ENCODE results near the gene KCNK15.
A peak's percentile ranks its signal among the peaks of the same experiment; 100 is the strongest.
"Not testable (repeated sequence)": the region's sequence is repeated elsewhere in the genome, so short reads cannot be mapped to it uniquely, and the experiment has no call there.

Gene KCNK15

DNA sequence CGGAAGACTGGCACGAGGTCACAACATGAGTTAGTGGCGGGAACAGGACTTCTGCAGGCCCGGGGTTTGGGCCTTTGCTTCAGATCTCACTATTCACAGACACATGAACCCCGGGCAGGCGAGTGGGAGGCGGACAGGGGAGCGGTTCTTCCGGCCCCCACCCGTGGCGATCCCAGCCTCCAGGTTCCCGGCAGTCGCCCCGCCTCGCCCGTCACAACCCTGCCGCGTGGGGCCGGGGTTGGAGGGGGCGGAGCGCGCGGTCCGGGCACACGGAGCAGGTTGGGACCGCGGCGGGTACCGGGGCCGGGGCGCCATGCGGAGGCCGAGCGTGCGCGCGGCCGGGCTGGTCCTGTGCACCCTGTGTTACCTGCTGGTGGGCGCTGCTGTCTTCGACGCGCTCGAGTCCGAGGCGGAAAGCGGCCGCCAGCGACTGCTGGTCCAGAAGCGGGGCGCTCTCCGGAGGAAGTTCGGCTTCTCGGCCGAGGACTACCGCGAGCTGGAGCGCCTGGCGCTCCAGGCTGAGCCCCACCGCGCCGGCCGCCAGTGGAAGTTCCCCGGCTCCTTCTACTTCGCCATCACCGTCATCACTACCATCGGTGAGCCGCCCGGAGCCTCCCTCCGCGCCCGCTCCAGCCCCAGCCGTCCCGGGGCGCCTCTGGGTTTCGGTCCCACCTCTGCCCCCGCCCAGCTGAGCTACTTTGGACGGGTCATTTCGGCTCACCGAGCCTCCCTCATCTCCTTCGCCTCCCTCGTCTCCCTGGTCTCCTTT lies at the start of gene KCNK15:
Gene KCNK15 (plus strand): TSS at position 268 of the 769 bp plus-strand sequence. CDS start 46 bp downstream, at position 314.
- DNase-seq (ENCODE audit: low read depth) = no peak

DNA sequence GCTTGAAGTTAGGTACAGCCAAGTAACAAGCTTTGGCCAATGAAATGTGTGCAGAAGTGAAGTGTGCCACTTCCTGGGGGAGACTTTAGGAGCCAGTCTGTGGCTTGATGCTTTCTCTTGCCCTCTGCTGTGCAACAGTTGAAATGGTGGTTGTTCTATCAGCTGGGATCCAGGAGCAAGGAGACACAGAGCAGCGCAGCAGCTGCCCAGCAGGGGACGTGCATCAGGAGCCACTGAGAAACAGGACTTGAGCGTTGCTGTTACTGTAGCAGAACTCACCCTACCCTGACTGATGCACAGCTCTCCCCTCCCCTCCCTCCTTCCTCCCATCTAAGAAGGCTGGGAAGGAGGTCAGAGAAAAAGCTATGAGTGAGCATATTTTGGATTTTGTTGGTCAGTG lies 49.4 kb upstream of the KCNK15 start:
- DNase-seq (ENCODE audit: low read depth) = no peak

DNA sequence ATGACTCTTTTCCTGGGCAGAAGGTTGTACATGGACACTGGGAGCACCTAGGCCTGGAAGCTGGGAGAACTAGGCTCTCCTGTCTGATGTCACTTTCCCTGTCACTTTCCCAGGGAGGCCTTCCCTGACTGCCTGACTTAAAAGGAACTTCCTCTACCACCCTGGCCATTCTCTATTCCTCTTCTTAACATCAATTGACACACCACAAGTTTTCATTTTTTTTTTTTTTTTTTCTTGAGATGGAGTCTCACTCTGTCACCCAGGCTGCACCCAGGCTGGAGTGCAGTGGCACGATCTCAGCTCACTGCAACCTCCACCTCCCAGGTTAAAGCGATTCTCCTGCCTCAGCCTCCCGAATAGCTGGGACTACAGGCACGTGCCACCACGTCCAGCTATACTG lies 48.6 kb upstream of the KCNK15 start:
- DNase-seq (ENCODE audit: low read depth) = not testable (repeated sequence)

DNA sequence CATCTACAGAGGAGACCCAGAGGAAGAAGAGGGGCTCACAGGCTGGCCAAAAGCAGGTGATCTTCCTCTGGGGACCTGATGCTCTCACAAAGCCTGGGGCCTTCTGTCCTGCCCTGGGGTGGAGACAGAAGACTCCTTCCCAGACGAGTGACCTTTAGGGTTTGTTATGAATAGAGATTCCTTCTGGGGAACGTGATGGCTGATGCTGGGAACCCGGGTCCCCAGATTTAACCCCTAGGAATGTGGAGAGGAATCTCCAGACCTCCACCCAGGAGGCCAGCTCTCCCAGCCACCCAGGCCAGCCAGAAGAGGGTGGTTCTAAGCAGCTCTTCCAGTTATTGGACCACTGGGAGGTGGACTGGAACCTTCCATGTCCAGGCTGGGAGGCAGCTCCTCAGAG lies 47.3 kb upstream of the KCNK15 start:
- DNase-seq (ENCODE audit: low read depth) = no peak

DNA sequence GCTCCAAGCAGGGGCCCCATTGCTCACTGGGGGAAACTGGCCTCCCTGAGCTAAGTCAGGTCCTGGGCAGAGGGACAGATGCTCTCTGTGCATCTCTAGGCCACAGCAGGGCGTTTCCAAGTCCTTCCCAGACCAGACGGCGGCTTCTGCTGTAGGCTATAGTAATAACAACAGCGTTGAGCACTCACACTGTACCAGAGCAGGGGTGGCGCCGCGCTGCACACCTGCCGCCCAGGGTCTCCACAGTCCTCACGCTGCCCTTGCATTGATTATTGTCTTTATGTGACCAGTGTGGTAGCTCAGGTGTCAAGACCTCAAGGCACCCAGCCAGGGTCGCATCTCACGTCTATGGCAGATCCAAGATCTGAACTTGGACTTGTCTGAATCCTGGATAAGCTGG lies 45.4 kb upstream of the KCNK15 start:
- DNase-seq (ENCODE audit: low read depth) = no peak

DNA sequence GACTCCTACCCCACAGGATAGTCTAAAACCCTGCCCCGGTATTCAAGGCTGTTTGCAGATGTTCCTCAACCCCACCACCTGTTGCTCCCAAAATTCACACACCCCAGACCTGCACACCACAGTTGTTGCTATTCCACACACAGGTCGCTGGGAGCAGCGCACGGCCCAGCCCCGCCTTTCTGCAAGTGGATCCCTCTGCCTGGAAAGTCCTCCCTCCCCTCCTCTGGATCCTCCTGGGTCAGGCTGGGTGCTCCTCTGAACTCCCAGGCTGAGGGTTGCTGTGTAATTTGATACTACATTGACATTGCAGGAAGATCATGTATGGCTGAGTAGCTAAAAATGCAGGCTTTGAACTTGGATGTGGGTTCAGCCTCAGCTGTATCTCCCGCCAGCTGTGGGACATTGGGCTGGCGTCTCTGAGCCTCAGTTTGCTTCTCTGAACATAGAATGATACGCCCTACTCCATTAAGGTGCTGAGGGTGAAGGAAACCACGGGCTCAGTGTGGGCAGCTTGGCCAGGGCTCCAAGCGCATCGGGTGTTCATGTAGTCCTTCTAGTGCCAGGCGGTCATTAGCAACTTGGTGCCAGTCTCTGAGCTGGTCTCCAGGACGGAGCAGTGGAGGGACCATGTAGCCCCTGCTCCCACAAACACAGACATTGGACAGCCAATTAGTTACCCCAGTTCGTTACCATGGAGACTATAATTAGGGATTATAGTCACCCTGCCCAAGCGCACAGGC lies 44.4 kb upstream of the KCNK15 start:
- DNase-seq (ENCODE audit: low read depth) = no peak

DNA sequence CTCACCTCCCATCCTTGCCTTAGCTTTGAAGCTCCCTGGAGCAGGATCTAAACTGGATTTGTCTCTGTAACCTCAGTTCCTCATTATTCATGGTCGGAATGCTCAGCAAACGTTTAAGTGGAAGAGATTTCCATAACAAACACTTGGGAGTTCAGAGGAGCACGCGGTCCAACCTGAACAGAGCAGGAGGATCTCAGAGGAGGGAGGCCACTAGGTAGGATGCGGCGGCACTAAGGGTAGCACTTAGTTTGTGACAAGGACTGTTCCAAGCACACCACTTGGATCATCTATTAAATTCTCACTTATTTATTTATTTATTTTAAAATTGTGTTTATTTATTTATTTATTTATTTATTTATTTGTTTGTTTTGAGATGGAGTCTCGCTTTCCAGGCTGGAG lies 43.8 kb upstream of the KCNK15 start:
- DNase-seq (ENCODE audit: low read depth) = no peak

DNA sequence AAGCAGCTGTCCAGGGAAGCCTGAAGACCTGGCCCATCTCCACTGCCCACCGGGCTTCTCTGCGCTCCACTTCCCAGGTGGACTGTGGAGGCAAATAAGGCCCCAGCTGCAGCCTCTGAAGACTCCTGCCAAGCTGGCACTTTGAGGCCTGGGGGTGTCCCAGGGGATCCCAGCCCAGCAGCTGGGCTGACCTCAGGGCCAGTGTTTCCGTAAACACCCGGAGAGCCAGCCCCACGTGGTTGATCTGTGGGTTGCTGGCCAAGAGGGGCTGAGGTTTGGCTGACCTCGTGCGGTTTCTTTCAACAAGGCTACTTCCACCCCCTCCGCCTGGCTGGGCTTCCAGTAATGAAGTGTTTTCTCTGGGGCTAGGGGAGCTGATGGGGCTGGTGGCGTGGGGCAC lies 42.9 kb upstream of the KCNK15 start:
- DNase-seq (ENCODE audit: low read depth) = peak; percentile 97

DNA sequence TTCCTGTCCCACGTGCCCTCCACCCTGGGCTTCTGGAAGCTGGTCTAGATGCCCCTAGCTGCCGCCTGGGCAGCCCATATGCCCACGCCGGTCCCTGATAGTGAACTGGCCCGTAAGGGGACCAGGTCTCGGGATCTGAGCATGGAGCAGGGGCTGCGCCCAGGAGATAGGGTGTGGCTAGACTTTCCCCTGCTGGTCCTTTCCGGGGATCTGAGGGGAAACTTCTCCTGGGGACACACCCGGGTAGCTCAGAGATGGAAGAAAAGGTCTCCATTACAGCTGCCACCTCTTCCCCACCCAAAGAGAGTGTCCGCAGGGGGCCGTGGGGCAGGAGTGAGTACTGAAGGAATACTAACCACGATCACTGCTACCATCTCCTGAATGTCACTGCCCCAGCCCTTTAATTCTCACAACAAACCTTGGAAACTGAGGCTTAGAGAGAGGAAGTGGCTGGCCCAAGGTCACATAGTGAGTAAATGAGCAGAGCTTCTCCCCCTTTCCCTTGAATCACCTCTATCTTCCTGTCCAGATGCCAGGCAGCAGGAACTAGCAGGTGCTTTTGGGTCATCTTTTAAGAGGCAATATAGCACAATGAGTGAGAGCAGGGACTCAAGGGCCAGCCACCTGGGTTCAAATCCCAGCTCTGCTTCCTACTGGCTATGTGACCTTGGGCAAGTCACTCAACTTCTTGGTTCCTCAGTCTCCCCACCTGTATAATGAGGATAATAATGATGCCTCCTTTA lies 42.3 kb upstream of the KCNK15 start:
- no peak for DNase-seq (ENCODE audit: low read depth)

DNA sequence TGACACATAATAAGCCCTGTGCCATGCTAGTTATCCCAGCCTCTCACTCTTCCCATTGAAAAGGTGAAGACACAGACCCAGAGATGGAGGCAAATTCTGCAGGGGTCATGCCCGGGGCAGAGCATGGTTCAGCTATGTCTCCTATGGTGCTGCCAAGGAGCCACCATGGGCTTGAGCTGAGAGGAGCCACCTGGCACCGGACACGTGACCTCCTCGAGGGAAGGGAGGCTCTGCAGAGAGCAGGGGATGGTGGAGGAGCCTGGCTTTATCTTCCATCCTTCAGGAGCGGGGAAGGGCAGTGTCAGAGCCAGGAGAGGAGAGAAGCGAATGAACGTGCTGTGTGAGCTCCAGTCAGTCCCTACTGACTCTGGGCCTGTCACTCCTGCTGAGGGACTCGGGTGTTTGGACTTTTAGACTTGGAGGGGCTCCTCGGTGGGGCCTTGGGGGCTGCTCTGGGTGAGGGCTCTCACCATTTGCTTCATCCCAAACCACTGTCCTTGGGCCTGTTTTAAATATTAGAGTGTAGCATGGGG lies 41.6 kb upstream of the KCNK15 start:
- DNase-seq (ENCODE audit: low read depth) = no peak

DNA sequence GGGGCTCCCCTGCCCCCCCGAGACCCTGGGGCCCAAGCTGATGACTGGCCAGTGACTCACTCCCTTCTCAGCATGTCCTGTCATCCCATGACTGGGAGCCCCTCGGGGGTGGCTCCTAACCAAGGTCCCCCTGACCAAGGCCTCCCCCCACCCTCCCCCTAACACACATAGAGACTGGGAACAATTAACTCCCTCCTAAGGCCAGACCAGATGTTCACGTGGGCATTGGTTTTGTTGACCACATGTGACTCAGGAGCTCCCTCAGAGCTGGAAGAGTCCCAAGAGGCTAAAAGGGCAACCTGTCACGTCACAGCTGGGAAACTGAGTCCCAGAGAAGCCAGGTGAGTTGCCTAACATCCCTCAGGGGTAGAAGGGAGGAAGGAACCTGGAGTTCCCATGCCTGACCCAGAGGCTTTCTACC lies 41.1 kb upstream of the KCNK15 start:
- DNase-seq (ENCODE audit: low read depth) = peak; percentile 92

DNA sequence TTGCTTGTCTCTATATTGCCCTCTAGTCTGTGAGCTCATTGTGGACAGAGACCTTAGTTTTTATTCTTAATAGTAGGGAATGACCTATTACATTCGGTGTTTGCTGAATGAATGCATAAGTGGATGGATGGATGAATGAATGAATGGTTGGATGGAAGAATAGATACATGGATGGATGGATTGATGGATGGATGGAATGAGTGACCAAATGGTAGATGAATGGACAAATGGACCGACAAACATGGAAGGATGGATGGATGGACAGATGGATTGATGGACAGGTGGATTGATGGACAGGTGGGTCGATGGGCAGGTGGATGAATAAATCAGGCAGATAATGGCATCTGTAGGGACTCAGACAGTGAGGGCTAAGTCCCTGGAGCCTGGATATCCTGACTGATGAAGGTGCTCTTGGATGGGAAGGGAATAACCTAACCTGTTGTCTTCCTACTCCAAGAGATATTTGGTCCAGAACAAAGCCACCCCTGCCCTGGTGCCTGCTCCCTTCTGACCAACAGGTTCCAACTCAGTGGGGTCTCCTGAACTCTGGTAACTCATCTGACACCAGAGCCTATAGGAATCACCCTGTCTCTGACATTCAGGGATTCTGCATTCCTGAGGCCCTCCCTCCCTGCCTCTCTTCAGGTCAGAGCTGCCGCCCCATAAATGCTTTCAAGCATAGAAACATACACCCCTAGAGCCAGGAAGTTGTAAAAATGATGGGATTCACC lies 40.1 kb upstream of the KCNK15 start:
- DNase-seq (ENCODE audit: low read depth) = no peak

DNA sequence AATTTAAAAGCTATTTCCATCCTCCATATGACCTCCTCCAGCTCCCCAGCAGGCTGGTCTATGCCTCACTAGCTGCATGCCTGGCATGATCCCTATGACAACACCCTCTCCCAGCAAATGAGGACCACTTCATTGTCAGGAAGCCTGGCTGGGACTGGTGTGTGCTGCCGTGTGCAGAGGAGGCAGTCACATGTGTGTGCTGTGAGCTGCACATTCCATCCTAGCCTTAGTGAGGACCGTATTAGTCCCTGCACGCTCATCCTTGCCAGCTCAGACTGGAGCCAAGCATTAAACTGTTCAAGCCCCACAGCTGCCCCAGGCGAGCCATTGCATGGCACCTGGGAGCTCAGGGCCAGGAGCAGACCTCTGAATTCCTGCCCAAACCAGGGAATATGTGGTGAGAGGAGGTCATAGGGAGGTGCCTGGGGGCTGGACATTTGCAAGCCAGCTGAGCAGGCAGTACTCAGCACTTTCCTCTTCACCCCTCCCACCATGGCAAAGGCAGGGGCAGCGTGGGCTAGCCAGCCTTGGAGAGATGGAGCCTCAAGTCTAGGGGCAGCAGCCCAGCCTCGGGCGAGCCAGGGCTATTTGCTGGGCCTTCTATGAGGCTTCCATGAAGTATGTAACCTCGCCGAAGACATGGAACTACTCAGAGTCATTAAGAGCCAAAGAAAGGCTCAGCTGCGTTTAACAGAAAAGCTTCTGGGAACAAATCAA lies 39.2 kb upstream of the KCNK15 start:
- peak; percentile 98 for DNase-seq (ENCODE audit: low read depth)

DNA sequence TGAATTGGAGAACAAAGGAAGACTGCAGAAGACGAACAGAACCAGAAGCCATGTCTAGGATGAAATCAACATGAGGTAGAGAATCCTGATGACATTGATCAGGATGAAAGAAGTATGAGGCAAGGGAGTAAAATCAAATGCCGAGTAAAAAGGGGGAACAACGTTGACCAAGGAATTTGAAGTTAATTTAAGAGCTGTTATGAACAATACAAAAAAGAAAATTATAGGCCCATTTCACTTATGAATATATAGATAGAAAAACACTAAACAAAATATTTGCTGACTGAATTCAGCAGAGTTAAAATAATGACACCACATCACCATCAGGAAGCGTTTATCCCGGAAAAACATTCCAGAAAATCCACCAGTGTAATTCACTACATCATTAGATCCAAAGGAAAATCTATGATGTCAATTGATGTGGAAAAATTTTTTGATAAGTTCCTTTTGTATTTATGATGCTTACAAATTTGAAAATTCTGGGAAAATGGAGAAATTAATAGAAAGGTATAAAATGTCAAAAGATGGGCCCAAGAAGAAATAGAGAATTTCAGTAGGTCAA lies 38.6 kb upstream of the KCNK15 start:
- DNase-seq (ENCODE audit: low read depth) = no peak

DNA sequence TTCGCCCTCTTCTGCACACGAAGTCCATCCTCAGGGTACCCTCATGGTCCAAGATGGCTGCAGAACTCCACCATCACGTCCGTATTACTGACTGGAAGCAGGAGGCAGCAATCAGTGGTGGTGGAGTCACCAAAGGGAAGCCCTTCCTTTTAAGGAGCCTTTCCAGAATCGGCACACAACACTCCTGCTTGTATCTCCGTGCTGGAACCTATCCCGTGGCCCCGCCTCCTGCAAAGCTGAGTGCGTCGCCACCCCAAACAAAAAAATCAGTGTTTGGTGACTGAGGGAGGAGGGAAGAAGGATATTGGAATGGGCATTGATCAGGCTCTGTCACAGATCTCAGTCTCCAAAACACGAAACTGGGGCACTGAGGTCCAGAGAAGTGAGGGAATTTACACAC lies 36.3 kb upstream of the KCNK15 start:
- DNase-seq (ENCODE audit: low read depth) = no peak

DNA sequence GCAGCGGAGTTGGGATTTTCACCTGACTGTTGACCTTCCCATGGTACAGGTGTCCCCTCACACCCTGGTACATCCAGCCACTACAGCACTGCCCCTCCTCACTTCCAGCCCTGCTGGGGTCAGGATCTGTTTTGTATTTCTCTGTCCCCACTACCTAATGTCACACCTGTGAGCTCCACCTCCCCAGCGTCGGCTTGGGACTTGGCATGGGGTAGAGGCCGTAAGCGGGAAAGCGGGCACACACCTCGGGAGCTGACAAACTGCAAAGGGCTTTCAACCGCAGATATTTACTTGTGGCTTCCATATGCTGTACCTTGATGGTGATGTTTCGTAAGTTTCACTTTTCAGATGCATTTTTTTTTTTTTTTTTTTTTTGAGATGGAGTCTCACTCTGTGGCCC lies 35.9 kb upstream of the KCNK15 start:
- no peak for DNase-seq (ENCODE audit: low read depth)

DNA sequence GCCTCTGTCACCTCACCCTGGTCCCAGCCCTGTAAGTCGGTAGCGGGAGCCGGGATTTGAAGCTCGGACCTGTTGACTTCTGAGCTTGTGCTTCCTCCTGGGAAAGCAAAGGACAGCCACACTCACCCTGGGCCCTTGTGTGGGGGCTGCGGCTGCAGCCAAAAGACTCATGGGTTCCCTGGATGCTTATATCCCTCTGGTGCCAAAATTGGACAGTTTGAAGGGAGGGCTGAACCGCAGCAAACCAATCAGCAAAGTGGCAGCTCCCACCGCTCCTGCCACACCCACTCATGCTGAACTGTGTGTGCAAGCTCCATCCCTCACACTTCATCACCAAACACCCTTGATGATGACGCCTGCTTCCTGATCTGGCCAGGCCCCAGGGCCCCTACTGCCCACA lies 34.4 kb upstream of the KCNK15 start:
- no peak for DNase-seq (ENCODE audit: low read depth)

DNA sequence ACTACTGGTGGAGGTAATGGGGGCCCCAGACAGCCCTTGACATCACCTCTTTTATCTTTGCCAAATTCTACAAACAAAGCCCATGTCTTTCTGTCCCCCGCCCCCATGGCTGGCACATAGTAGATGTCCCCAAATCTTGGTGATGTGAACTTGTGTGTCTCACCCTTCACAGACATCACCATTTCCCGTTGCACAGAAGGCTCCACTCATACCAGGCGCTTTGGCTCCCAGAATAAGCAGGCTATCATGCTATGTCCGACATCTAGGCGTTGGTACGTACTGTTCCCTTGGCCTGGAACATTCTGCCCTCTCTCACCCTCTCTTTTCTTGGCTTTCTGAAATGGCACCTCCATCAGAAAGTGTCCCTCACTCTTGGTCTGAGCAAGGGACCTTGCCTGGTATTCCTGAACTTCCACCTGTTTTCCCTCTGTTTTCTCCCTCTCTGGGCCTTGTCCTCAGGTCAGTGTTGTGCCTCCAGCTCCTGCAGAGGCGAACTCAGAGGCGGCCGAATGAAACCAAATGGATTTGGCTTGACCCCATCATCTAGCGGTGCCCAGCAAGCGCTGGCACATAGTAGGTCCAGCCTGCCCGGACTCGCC lies 31.5 kb upstream of the KCNK15 start:
- DNase-seq (ENCODE audit: low read depth) = no peak

DNA sequence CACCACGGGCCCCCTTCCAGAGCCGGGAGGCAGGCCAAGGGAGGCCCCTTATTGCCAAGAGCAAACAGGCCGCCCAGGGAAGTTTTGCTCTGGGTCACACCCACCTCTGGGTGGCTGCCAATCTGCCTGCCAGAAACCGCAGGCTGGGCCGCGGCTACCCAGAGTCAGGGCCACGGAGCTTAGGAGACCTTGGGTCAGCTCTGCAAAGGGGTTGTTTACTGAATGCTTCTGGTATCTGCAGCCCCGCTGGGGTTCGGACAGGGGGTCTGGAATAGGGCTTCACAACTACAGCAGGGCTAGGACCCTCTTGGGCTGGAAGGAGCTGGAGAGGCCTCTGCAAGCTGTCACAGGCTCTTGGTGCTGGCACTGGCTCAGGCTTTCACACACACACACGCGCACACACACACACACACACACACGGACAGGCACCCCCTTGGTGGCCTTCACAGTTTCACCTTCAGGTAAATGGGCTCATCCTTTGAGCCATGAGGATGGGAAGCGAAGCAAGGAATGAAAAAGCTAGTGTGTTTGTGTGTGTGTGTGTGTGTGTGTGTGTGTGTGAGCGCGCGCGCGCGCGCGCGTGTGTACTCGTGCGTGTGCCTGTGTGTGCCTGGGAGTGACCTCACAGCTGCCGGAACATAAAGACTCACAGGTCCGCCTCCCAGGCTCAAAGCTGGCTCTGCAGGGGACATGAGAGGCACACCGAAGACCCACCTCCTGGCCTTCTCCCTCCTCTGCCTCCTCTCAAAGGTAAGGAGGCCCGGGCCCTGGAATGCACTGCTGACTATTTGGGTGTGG lies 30.8 kb upstream of the KCNK15 start, which contains the start of gene CCN5:
Gene CCN5 (plus strand): TSS at position 669 of the 798 bp plus-strand sequence. CDS start 22 bp downstream, at position 691.
- DNase-seq (ENCODE audit: low read depth) = peak; percentile 80
